NB4 (cell line): ENCODE measurements around the gene LSAMP.

Source experiments
- DNase-seq: peaks from one replicate; pipeline ENCODE4 v3.0.0; 2010; ENCODE audit warnings: low read depth
- H3K4me3 ChIP-seq: one replicate; pipeline ENCODE4 v1.5.1; 2011; ENCODE audit warnings: mild to moderate bottlenecking, low read depth, low read length, moderate library complexity
- CTCF ChIP-seq: IDR thresholded peaks from one replicate; pipeline ENCODE4 v1.5.1; 2012; ENCODE audit warnings: low read depth, low read length
- MYC ChIP-seq: IDR thresholded peaks from 2 replicates; pipeline ENCODE4 v1.6.1; 2011; ENCODE audit warnings: low read depth, low read length
- POLR2A ChIP-seq: IDR thresholded peaks from 2 replicates; pipeline ENCODE4 v1.6.1; 2011; ENCODE audit warnings: mild to moderate bottlenecking; ENCODE audit not compliant: insufficient read length; ENCODE audit errors: extremely low read depth
- TF ChIP-seq, protein P1 (sequence below): IDR thresholded peaks from 2 replicates; pipeline ENCODE4 v1.6.1; 2011; ENCODE audit warnings: low read depth, low read length

Gene LSAMP

DNA sequence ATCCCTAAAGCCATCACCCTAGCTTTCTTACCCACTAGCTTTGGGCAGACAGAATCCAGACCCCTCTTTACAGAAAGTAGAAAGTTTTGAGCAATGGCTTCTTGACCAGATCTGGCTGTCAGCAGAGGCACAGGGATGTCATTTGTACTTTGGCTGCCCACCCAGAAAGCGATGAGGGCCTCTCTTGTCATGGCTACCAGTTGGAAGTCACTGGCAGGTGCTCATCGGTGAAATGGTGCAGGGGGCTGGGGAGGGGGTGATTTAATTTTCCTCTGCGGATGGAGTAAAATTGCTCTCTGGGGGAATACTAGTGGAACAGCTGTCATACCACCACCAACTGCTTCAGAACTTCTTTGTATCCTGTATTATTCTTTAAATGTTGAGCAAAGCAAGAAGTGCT lies 393.7 kb downstream of the LSAMP start:
- no peak overlapping the region for H3K4me3 ChIP-seq
- no peak for DNase-seq
- TF ChIP-seq, protein P1, sequence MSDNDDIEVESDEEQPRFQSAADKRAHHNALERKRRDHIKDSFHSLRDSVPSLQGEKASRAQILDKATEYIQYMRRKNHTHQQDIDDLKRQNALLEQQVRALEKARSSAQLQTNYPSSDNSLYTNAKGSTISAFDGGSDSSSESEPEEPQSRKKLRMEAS, result no peak
- TF ChIP-seq POLR2A, result no peak
- TF ChIP-seq MYC, result no peak
- no peak for TF ChIP-seq CTCF

- no peak for TF ChIP-seq MYC
- TF ChIP-seq CTCF, result no peak
- TF ChIP-seq, protein P1, result no peak
- no peak for TF ChIP-seq POLR2A
Observed at GRCh38 chr3:116051040-116051439, 394.2 kb downstream of the LSAMP start.

DNA sequence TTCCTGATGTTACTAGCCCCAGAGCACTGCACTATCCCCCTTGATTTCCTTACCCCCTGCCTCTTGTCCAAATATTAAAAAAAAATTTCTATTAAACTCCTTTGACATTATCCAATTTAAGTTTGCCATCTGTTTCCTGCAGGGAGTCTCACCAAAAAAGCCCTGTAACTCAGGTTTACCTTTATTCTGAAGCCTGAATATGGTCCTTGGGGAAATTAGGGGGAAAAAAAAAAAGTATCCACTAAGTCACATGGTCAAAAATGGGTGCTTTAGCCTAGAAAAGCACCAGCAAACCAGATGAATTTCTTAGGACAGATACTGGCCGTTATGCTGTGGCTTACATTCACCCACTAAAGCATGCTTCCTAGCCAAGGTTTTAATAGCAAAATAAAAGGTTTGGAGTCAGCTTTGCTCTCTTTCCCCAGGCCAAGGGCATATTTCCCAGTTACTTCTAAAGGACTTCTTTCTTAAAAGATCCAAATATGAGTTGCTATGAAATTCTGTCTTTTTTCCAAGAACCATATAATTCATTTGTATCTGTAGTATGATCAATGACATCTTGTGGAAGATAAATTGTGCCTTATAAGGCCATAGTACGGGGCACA lies 394.9 kb downstream of the LSAMP start:
- H3K4me3 ChIP-seq, result no peak overlapping the region
- TF ChIP-seq POLR2A, result no peak
- no peak for TF ChIP-seq CTCF
- TF ChIP-seq, protein P1, result no peak
- no peak for TF ChIP-seq MYC
- no peak for DNase-seq

More at GRCh38 chr3:116051040-116051439, 394.2 kb downstream of the LSAMP start:
- no peak overlapping the region for H3K4me3 ChIP-seq
- DNase-seq, result no peak

- TF ChIP-seq POLR2A (no peak), MYC (no peak), CTCF (no peak)
- TF ChIP-seq, protein P1, result no peak
- no peak overlapping the region for H3K4me3 ChIP-seq
- DNase-seq, result no peak
Observed at GRCh38 chr3:116048991-116049390, 396.3 kb downstream of the LSAMP start.

GRCh38 chr3:116046350-116046749 lies 398.9 kb downstream of the LSAMP start:
- DNase-seq, result no peak
- TF ChIP-seq CTCF, result no peak
- H3K4me3 ChIP-seq, result no peak overlapping the region

DNA sequence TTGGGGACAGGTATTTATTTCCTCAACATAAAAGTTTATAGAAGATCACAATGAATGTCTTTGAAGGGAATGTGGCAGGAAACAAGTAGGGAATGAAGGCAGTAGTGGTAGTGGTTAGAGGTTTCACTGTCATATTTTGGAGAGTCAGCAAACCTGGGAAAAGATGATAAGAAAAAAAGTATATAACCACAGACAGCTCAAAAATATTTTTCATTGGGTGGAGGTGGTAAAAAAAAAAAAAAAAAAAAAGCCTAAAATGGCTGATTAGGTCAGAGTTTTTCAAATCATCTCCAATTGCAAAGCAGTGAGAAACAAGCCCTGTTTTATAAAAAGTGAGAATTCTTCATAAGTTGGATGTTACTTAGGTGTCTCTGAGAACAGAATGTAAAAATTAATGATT lies 400.0 kb downstream of the LSAMP start:
- TF ChIP-seq MYC, result no peak
- H3K4me3 ChIP-seq, result no peak overlapping the region
- DNase-seq, result no peak
